HCT116 (cell line): ENCODE data around the gene STK32C.

Experiments used
- EGR1 ChIP-seq: IDR thresholded peaks from 2 replicates; pipeline ENCODE4 v1.6.1; 2012; ENCODE audit warnings: low read depth
- EZH2 ChIP-seq: fragments of 200-600 bp; sonication (generic); IDR thresholded peaks from 2 replicates; pipeline ENCODE4 v1.6.1; 2017; ENCODE audit warnings: antibody characterized with exemption, mixed run types
- EZH2phosphoT487 ChIP-seq: fragments of 200-600 bp; IDR thresholded peaks from 2 replicates; pipeline ENCODE4 v1.6.1; 2018; ENCODE audit warnings: antibody characterized with exemption, borderline replicate concordance
- POLR2A ChIP-seq: IDR thresholded peaks from 2 replicates; pipeline ENCODE4 v1.7.0; 2011; ENCODE audit warnings: borderline replicate concordance; ENCODE audit not compliant: insufficient read depth, insufficient read length; ENCODE audit errors: extremely low read depth
- POLR2AphosphoS5 ChIP-seq: IDR thresholded peaks from 2 replicates; pipeline ENCODE4 v1.6.1; 2011; ENCODE audit warnings: mild to moderate bottlenecking, low read depth, low read length, moderate library complexity
- SIN3A ChIP-seq: IDR thresholded peaks from 2 replicates; pipeline ENCODE4 v1.6.1; 2012; ENCODE audit warnings: low read depth
- SP1 ChIP-seq: IDR thresholded peaks from 2 replicates; pipeline ENCODE4 v1.6.1; 2012; ENCODE audit warnings: low read depth
- SRF ChIP-seq: IDR thresholded peaks from 2 replicates; pipeline ENCODE4 v1.6.1; 2012; ENCODE audit warnings: low read depth
- TCF7L2 ChIP-seq: IDR thresholded peaks from 2 replicates; pipeline ENCODE4 v1.7.0; 2011; ENCODE audit warnings: borderline replicate concordance, inconsistent platforms; ENCODE audit not compliant: insufficient read depth, insufficient read length; ENCODE audit errors: extremely low read depth
- ZFX ChIP-seq: fragments of 450-650 bp; IDR thresholded peaks from 2 replicates; pipeline ENCODE4 v1.6.1; 2017
- ZNF274 ChIP-seq: fragments of 200-500 bp; sonication (Bioruptor generic); IDR thresholded peaks from 2 replicates; pipeline ENCODE4 v1.6.1; 2014; ENCODE audit warnings: mild to moderate bottlenecking, low read depth, low read length, inconsistent platforms
- TF ChIP-seq, protein P1 (sequence below), 3 experiments: fragments of 200-600 bp in 1 of 3; sonication (generic) in 1 of 3; IDR thresholded peaks in 2 of 3; conservative IDR thresholded peaks in 1 of 3; 2 replicates each; pipeline ENCODE4 v1.5.1; 2012 to 2017; ENCODE audit warnings: low read depth in 2 of 3, low read length in 2 of 3, antibody characterized with exemption in 1 of 3, borderline replicate concordance in 1 of 3, control low read depth in 1 of 3, mild to moderate bottlenecking in 1 of 3, mixed read lengths in 1 of 3, mixed run types in 1 of 3, moderate library complexity in 1 of 3; ENCODE audit not compliant: insufficient read depth in 1 of 3
- TF ChIP-seq, protein P2 (sequence below): IDR thresholded peaks from 2 replicates; pipeline ENCODE4 v1.6.1; 2012
- TF ChIP-seq, protein P3 (sequence below): IDR thresholded peaks from 2 replicates; pipeline ENCODE4 v1.6.1; 2012; ENCODE audit warnings: low read depth

DNA sequence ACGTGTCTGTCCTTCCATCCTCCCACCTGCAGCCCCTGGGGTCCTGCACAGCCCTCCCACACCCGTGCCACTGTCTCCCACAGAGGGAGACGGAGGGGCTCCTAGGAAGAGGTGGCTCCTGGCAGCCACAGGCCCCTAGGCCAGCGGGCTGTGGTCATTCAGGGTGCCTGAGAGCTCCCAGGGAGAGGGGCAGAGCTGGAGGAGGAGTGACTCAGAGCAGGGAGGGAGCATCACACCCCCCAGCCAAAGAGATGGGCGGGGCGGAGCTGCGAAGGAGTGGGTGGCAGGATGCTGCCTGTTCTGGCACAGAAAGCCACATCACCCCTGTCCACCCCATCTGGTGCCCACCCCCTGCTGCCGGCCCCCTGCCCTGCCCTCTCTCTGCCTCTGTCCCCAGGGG, 50.5 kb downstream of the STK32C start:
- TF ChIP-seq, protein P1, sequence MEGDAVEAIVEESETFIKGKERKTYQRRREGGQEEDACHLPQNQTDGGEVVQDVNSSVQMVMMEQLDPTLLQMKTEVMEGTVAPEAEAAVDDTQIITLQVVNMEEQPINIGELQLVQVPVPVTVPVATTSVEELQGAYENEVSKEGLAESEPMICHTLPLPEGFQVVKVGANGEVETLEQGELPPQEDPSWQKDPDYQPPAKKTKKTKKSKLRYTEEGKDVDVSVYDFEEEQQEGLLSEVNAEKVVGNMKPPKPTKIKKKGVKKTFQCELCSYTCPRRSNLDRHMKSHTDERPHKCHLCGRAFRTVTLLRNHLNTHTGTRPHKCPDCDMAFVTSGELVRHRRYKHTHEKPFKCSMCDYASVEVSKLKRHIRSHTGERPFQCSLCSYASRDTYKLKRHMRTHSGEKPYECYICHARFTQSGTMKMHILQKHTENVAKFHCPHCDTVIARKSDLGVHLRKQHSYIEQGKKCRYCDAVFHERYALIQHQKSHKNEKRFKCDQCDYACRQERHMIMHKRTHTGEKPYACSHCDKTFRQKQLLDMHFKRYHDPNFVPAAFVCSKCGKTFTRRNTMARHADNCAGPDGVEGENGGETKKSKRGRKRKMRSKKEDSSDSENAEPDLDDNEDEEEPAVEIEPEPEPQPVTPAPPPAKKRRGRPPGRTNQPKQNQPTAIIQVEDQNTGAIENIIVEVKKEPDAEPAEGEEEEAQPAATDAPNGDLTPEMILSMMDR (IDR thresholded peaks at IDR 0.05 in 2 of 3, conservative IDR thresholded peaks at IDR 0.05 in 1 of 3; ENCODE audit: borderline replicate concordance in 1 of 3, insufficient read depth in 1 of 3, low read depth in 2 of 3, low read length in 2 of 3), result no peak
- TF ChIP-seq POLR2A (no peak), SIN3A (no peak), EZH2phosphoT487 (no peak), EGR1 (no peak), POLR2AphosphoS5 (no peak), TCF7L2 (no peak), ZNF274 (no peak), ZFX (no peak), EZH2 (no peak), SRF (no peak), SP1 (no peak)
- TF ChIP-seq, protein P2, sequence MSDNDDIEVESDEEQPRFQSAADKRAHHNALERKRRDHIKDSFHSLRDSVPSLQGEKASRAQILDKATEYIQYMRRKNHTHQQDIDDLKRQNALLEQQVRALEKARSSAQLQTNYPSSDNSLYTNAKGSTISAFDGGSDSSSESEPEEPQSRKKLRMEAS, result no peak
- TF ChIP-seq, protein P3, sequence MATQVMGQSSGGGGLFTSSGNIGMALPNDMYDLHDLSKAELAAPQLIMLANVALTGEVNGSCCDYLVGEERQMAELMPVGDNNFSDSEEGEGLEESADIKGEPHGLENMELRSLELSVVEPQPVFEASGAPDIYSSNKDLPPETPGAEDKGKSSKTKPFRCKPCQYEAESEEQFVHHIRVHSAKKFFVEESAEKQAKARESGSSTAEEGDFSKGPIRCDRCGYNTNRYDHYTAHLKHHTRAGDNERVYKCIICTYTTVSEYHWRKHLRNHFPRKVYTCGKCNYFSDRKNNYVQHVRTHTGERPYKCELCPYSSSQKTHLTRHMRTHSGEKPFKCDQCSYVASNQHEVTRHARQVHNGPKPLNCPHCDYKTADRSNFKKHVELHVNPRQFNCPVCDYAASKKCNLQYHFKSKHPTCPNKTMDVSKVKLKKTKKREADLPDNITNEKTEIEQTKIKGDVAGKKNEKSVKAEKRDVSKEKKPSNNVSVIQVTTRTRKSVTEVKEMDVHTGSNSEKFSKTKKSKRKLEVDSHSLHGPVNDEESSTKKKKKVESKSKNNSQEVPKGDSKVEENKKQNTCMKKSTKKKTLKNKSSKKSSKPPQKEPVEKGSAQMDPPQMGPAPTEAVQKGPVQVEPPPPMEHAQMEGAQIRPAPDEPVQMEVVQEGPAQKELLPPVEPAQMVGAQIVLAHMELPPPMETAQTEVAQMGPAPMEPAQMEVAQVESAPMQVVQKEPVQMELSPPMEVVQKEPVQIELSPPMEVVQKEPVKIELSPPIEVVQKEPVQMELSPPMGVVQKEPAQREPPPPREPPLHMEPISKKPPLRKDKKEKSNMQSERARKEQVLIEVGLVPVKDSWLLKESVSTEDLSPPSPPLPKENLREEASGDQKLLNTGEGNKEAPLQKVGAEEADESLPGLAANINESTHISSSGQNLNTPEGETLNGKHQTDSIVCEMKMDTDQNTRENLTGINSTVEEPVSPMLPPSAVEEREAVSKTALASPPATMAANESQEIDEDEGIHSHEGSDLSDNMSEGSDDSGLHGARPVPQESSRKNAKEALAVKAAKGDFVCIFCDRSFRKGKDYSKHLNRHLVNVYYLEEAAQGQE, result no peak
